Measurements from ENCODE around the gene PPHLN1. TPM values are rescaled to one million over a fixed set of nuclear protein-coding genes. Genes with fewer than 3 reads are reported as not detected.

Gene PPHLN1
- total RNA-seq, 6 experiments from 2014 or later = 15.8 to 33.0 (median 21.5) TPM

- intact Hi-C loops (cut with DNase I) = no loop called here
- H3K9me3 ChIP-seq = no peaks in the 10 kb centered on the region
- 42% methylated on average over 3 of the region's 3 CpGs for WGBS (ENCODE audit: insufficient coverage, low coverage, low lambda C conversion rate, missing lambda C conversion rate)
Observed at GRCh38 chr12:42485823-42486222, 159.9 kb downstream of the PPHLN1 start.

GRCh38 chr12:42486407-42486806, 160.4 kb downstream of the PPHLN1 start:
- DNase-seq (no peak), ATAC-seq (no peak)
- H3K4me3 ChIP-seq = no peak overlapping the region
- 43% methylated on average over 2 of the region's 2 CpGs for WGBS (ENCODE audit: insufficient coverage, low coverage, low lambda C conversion rate, missing lambda C conversion rate)
- H3K27ac ChIP-seq = no peak overlapping the region
- TF ChIP-seq POLR2A (IDR thresholded peaks at IDR 0.05) (no peak), CTCF (IDR thresholded peaks at IDR 0.05) (no peak)
- H3K27me3 ChIP-seq = peaks cover 0 to 4% of the 10 kb centered on the region in 2 donors
- H3K4me1 ChIP-seq = peaks cover 0 to 10% (median 0%) of the 10 kb centered on the region in 4 donors
- H3K9me3 ChIP-seq = no peaks in the 10 kb centered on the region
- H3K36me3 ChIP-seq = no peaks in the 10 kb centered on the region
- intact Hi-C loops (cut with DNase I) = no loop called here

More at GRCh38 chr12:42485823-42486222, 159.9 kb downstream of the PPHLN1 start:
- Histone ChIP-seq H3K27ac (no peak overlapping the region), H3K36me3 (no peaks in the 10 kb centered on the region), H3K4me1 (peaks cover 0 to 10% (median 0%) of the 10 kb centered on the region in 4 donors), H3K27me3 (peaks cover 0 to 4% of the 10 kb centered on the region in 2 donors), H3K4me3 (no peak overlapping the region)
- no peak for ATAC-seq
- no peak for DNase-seq
- no peak for TF ChIP-seq CTCF (IDR thresholded peaks at IDR 0.05)
- no peak for TF ChIP-seq POLR2A (IDR thresholded peaks at IDR 0.05)

GRCh38 chr12:42490261-42490842, 164.4 kb downstream of the PPHLN1 start:
- Histone ChIP-seq H3K27me3 (no peaks in the 10 kb centered on the region), H3K36me3 (no peaks in the 10 kb centered on the region), H3K4me1 (no peaks in the 10 kb centered on the region), H3K4me3 (no peak overlapping the region), H3K27ac (no peak overlapping the region), H3K9me3 (no peaks in the 10 kb centered on the region)
- ATAC-seq (no peak), DNase-seq (no peak)
- 86% methylated on average over 5 of the region's 5 CpGs for WGBS (ENCODE audit: insufficient coverage, low coverage, low lambda C conversion rate, missing lambda C conversion rate)
- TF ChIP-seq POLR2A (IDR thresholded peaks at IDR 0.05) (no peak), CTCF (IDR thresholded peaks at IDR 0.05) (no peak)
- intact Hi-C loops (cut with DNase I) = no loop called here

Small RNA genes lying within 50 kb of the gene (microRNA-seq; reads per million reads assigned to microRNA genes)
- 0 to 0.64 reads per million in 2 donors for gene MIR7851

Small RNA genes lying within 50 kb of the gene (small RNA-seq; reads per million reads assigned to genes)
- gene MIR7851 (0 reads per million in 2 experiments), gene RF00019 (0 reads per million in 2 experiments), gene RF00090 (0 reads per million in 2 experiments), gene RNU6-249P (0 reads per million in 2 experiments)

Other genes starting within 250 kb of the PPHLN1 start
- gene GXYLT1, start 181.3 kb upstream of the PPHLN1 start, total RNA-seq = 10 to 100 TPM in 5 of 6 experiments, 1 to 10 TPM in 1; 9.3 to 13.8 (median 10.8) TPM
- gene YAF2, start 87.9 kb upstream of the PPHLN1 start, total RNA-seq = 10 to 100 TPM; 12.8 to 22.3 (median 16.9) TPM
- 10 to 100 TPM; 22.9 to 35.3 (median 23.5) TPM for gene ZCRB1, start 73 bp upstream of the PPHLN1 start, total RNA-seq